DLD1 (cell line): ENCODE results near the gene GSE1.

Source experiments
- in situ Hi-C: cut with HindIII; loops from 2 replicates; pipeline ENCODE4 v1.10.0; 2017; ENCODE audit warnings: low sequenced_read_pairs

Gene GSE1

DNA sequence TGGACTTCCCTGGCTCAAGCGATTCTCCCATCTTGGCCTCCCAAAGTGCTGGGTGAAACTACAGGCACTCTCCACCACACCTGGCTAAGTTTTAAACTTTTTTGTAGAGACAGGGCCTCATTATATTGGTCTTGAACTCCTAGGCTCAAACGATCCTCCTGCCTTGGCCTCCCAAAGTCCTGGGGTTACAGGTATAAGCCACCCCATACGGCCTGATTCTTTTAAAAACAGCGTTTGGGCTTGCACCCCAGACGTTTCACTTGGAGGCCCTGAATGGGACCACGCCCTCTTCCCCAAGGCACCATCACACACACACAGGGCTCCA is 105.0 kb downstream of the GSE1 start:
- in situ Hi-C loops = no loop called here

DNA sequence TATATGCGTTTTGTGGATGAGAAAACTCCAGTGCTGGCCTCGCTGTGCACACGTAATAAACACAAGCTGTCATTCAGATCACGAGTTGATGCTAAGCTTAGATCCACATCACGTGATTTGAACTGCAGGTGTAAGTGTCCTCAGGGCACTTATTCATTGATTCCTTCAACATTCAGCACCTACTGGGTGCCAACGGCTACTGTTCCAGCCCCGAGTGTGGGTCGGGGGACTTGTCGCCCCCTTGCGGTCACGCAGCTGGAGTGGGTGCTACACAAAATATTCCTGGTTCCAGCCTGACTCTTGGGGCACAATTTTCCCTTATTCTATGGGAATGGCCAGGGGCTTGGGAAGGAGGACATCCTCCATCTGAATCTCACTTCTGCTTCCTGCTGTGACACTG is 105.6 kb downstream of the GSE1 start:
- in situ Hi-C loops = no loop called here

DNA sequence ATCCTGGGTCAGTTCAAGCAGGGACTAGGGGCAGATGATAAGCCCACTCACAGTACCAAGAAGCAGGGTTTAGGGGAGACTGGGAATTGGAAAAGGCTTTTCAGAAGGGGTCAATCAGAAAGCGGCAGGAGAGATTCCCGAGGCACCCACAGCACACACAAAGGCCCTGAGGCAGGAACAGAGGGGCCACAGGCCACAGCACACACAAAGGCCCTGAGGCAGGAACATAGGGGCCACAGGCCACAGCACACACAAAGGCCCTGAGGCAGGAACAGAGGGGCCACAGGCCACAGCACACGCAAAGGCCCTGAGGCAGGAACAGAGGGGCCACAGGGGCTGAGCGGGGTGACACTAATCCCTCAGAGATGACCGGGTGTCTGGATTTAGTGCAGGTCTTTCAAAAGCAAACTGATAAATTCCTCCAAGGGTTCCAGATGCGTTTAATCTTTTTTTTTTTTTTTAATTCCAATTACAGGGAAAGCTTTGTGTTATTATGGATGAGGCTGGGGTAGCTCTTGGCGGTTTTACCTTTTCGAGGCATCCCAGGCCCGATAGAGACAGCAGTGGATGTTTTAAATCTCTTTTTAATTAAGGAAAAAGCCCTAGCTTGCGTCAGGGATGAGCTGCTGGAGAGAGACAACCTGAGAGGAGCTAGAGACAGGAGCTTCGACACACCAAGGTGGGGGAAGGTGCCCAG is 106.6 kb downstream of the GSE1 start:
- in situ Hi-C loops = no loop called here

DNA sequence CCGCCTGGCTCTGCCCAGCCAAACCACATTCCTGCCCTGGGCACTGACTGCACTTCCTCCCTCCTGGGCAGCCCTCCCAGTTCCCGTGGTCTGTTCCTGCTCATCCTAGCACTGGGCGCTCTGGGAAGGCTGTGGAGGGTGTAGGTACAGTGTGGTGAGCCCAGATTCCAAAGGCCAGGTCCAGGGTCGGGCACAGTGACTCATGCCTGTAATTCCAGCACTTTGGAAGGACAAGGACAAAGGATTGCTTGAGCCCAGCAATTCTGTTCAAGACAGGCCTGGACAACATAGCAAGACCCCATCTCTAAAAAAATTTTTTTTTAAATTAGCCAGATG is 107.1 kb downstream of the GSE1 start:
- in situ Hi-C loops = no loop called here

DNA sequence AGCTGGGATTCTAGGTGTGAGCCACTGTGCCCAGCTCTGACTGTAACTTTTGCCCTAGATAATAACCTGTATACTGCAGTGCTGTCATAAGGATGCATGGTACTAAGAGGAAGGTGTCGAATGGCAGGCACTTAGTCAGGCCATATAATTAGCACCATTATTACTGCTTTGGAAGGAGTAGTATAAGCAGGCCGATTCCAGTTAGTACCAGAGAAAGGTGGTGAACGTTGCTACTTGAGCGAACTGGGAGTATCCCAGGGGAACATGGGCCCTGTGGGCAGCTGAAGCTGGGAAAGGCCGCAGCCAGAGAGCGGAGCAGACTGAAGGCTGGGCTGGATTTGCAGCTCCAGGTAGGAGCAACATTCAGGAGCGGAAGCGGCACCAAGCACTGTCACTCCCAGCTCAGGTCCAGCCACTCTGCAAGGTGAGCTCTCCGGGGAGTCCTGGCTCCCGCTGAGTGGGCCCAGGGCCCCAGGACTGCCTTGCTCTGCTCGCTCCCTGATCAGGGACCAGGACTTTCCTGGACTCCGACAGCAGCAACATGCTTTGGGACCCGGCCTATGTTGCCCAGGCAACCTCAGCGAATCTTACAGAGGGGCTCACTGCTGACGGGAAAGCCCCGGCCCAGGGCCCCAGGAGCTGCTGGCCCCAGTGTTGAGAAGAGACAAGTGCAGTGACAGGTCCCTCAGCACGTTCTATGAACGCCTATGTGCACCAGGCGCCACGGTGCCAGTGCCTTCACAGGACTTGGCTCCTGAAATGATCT is 109.2 kb downstream of the GSE1 start:
- in situ Hi-C loops = no loop called here

DNA sequence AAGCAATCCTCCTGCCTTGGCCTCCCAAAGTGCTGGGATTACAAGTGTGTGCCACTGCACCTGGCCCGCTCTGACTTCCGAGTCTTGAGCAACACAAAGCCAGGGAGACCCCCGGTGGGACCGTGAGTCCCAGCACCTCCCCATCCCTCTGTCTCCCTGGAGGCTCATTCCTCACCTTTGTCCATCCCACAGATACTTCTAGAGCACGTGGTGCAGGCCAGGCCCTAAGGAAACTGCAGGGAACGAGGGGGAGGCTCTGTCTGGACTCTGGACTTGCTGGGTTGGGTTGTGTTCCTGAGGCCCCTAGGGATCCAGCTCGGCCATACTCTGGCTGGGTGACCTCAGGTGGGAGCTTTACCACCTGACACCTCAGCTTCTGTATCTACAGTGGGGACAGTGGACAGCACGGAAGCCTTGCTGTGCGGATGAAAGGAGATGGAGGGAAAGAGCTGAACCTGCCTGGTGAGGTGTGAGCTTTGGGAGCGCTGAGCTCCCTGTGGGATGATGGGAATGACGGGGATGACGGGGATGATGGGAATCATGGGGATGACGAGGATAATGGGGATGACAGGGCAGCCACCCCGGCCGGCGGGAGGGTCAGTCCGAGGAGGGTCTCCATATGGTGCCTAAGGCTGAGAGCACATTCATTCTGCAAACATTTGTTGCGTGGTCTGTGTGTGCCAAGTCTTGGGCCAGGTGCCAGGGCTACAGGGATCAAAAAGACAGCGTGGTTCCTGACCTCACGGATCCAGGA is 111.2 kb downstream of the GSE1 start:
- in situ Hi-C loops = no loop called here

DNA sequence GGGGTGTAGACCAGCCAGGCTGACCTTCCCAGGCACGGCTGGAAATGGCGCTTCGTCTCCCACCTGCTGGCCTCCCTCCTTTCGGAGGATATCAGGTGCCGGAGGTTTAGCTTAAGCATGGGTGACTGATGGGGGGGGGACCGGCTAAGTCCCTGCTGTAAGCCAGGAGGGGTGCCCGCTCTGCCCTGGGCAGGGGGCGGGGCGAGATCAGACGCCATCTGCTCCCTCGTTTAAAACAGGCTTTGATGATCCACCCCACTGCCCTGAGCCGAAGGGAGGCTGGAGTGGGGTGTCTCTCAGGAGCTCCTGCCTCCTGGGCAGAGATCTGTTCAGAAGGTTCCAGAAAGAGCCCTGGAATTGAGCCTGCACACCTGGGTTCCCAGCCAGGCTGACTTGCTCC is 111.8 kb downstream of the GSE1 start:
- in situ Hi-C loops = no loop called here
